Breast epithelium (tissue), 3 donors: ENCODE data around the gene TRIL.

Experiments
- POLR2A ChIP-seq: fragments of 450-650 bp; IDR thresholded peaks from one replicate; pipeline ENCODE4 v1.6.1; 2016; ENCODE audit warnings: antibody characterized with exemption, mild to moderate bottlenecking, moderate library complexity
- POLR2AphosphoS5 ChIP-seq, 3 donors: sonication (generic); formaldehyde crosslinking; IDR thresholded peaks; one replicate each; pipeline ENCODE4 v1.6.1; 2017; ENCODE audit warnings: antibody characterized with exemption in 3 of 3
- TF ChIP-seq, protein P1 (sequence below), 3 donors: fragments of 450-650 bp; IDR thresholded peaks; one replicate each; pipeline ENCODE4 v1.5.1; 2016 to 2017; ENCODE audit warnings: antibody characterized with exemption in 3 of 3, mild to moderate bottlenecking in 3 of 3, moderate library complexity in 3 of 3

DNA sequence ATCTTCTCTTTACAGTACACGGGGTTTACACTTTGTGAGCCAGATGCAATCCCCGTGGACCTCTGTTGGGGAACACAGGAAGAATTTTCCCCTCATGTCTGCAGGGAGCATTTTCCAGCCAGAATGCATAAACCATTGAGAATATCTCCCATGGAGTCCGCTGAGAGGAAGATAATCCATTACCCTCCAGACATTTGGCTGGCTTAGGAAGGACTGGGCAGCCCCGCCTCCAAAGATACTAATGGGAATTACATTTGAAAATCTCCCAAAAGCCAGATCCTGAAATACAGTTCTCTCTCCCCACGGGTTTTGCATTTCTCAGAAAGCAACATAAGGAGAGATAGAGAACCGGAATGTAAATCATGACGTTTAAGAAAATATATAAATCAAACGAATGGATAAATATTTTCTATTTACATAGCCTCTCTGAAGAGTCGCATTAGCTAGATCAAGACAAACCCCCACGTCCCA, 53.5 kb downstream of the TRIL start:
- TF ChIP-seq, protein P1, sequence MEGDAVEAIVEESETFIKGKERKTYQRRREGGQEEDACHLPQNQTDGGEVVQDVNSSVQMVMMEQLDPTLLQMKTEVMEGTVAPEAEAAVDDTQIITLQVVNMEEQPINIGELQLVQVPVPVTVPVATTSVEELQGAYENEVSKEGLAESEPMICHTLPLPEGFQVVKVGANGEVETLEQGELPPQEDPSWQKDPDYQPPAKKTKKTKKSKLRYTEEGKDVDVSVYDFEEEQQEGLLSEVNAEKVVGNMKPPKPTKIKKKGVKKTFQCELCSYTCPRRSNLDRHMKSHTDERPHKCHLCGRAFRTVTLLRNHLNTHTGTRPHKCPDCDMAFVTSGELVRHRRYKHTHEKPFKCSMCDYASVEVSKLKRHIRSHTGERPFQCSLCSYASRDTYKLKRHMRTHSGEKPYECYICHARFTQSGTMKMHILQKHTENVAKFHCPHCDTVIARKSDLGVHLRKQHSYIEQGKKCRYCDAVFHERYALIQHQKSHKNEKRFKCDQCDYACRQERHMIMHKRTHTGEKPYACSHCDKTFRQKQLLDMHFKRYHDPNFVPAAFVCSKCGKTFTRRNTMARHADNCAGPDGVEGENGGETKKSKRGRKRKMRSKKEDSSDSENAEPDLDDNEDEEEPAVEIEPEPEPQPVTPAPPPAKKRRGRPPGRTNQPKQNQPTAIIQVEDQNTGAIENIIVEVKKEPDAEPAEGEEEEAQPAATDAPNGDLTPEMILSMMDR (IDR thresholded peaks at IDR 0.05) = no peak
- no peak for TF ChIP-seq POLR2AphosphoS5 (IDR thresholded peaks at IDR 0.05)
- no peak for TF ChIP-seq POLR2A
